Raji (cell line): ENCODE measurements around the gene CCDC81.

Source experiments
- POLR2A ChIP-seq: IDR thresholded peaks from 2 replicates; pipeline ENCODE4 v1.6.1; 2011; ENCODE audit warnings: low read depth, low read length, control low read depth; ENCODE audit not compliant: insufficient read depth

Gene CCDC81

GRCh38 chr11:86421946-86422345 is 47.3 kb downstream of the CCDC81 start:
- TF ChIP-seq POLR2A = no peak

- no peak for TF ChIP-seq POLR2A
Observed at GRCh38 chr11:86422371-86422770, 47.7 kb downstream of the CCDC81 start.

GRCh38 chr11:86427441-86427840 is 52.8 kb downstream of the CCDC81 start:
- no peak for TF ChIP-seq POLR2A

GRCh38 chr11:86431258-86431657 is 56.6 kb downstream of the CCDC81 start:
- TF ChIP-seq POLR2A = no peak

GRCh38 chr11:86435711-86436110 is 61.0 kb downstream of the CCDC81 start:
- no peak for TF ChIP-seq POLR2A

GRCh38 chr11:86438685-86439084 is 64.0 kb downstream of the CCDC81 start:
- TF ChIP-seq POLR2A = no peak

GRCh38 chr11:86440305-86440716 is 65.6 kb downstream of the CCDC81 start:
- TF ChIP-seq POLR2A = no peak

- no peak for TF ChIP-seq POLR2A
Observed at GRCh38 chr11:86440843-86441242, 66.2 kb downstream of the CCDC81 start.

- TF ChIP-seq POLR2A = no peak
Observed at GRCh38 chr11:86442420-86442819, 67.7 kb downstream of the CCDC81 start.

GRCh38 chr11:86442827-86443226 is 68.1 kb downstream of the CCDC81 start:
- TF ChIP-seq POLR2A = no peak

GRCh38 chr11:86443415-86443814 is 68.7 kb downstream of the CCDC81 start:
- no peak for TF ChIP-seq POLR2A

- TF ChIP-seq POLR2A = no peak
Observed at GRCh38 chr11:86444981-86445380, 70.3 kb downstream of the CCDC81 start.

- no peak for TF ChIP-seq POLR2A
Observed at GRCh38 chr11:86446163-86446923, 71.7 kb downstream of the CCDC81 start.

GRCh38 chr11:86446924-86447285 is 72.2 kb downstream of the CCDC81 start:
- no peak for TF ChIP-seq POLR2A

GRCh38 chr11:86447763-86448480 is 73.2 kb downstream of the CCDC81 start:
- TF ChIP-seq POLR2A = no peak

GRCh38 chr11:86449993-86450629 is 75.4 kb downstream of the CCDC81 start:
- no peak for TF ChIP-seq POLR2A
